Osteocyte (in vitro differentiated cells): Measurements from ENCODE around the gene ENO1. TPM values are rescaled to one million over a fixed set of nuclear protein-coding genes. Genes with fewer than 3 reads are reported as not detected.

Experiments used
- DNase-seq: peaks from one replicate; pipeline ENCODE4 v3.0.0; 2021; ENCODE audit warnings: mixed read lengths; ENCODE audit not compliant: unreplicated experiment; ENCODE audit errors: extremely low spot score
- H3K27ac Mint-ChIP-seq: one replicate; pipeline ENCODE4 v1.8.0; 2021; ENCODE audit warnings: mild to moderate bottlenecking, mixed read lengths; ENCODE audit not compliant: unreplicated experiment
- H3K27me3 Mint-ChIP-seq: one replicate; pipeline ENCODE4 v1.8.0; 2021; ENCODE audit warnings: mixed read lengths; ENCODE audit not compliant: unreplicated experiment
- H3K36me3 Mint-ChIP-seq: one replicate; pipeline ENCODE4 v1.8.0; 2021; ENCODE audit warnings: mixed read lengths; ENCODE audit not compliant: unreplicated experiment
- H3K4me1 Mint-ChIP-seq: one replicate; pipeline ENCODE4 v1.8.0; 2021; ENCODE audit warnings: mixed read lengths; ENCODE audit not compliant: unreplicated experiment
- H3K4me3 Mint-ChIP-seq: one replicate; pipeline ENCODE4 v1.8.0; 2021; ENCODE audit warnings: mild to moderate bottlenecking, moderate library complexity, mixed read lengths; ENCODE audit not compliant: unreplicated experiment
- H3K9me3 Mint-ChIP-seq: one replicate; pipeline ENCODE4 v1.8.0; 2021; ENCODE audit warnings: mixed read lengths; ENCODE audit not compliant: unreplicated experiment
- total RNA-seq: library from RNA; stranded (reverse); gene quantifications from 2 replicates; pipeline ENCODE4 v1.2.1, GENCODE V29; 2021
- TF ChIP-seq, protein P1 (sequence below): fragments of 200-600 bp; sonication (generic); IDR thresholded peaks from 2 replicates; pipeline ENCODE4 v1.5.0; 2021; ENCODE audit warnings: antibody characterized with exemption, mild to moderate bottlenecking, moderate library complexity

ENO1 gene
- total RNA-seq, 1 donor from 2014 or later = 744 TPM

DNA sequence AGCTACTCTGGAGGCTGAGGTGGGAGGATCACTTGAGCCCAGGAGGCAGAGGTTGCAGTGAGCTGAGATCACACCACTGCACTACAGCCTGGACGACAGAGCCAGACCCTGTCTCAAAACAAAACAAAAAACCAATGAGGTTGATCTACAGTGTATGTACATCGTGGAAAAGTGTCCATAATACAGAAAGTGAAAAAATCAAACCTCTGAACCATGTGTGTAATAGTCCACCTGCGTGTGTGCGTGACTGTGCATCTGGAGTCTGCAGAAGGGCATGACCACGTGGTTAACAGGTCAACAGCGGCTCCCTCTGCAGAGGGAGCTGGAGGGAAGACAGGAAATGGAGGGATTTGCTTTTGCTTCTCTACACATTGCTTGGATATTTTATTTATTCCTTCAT lies 32.4 kb upstream of the ENO1 start:
- Mint-ChIP-seq H3K4me1 (peaks cover 35% of the 10 kb centered on the region), H3K4me3 (no peak overlapping the region), H3K27me3 (no peaks in the 10 kb centered on the region), H3K36me3 (no peaks in the 10 kb centered on the region), H3K27ac (peak overlapping the region; percentile 82), H3K9me3 (no peaks in the 10 kb centered on the region)
- DNase-seq = no peak
- TF ChIP-seq, protein P1, sequence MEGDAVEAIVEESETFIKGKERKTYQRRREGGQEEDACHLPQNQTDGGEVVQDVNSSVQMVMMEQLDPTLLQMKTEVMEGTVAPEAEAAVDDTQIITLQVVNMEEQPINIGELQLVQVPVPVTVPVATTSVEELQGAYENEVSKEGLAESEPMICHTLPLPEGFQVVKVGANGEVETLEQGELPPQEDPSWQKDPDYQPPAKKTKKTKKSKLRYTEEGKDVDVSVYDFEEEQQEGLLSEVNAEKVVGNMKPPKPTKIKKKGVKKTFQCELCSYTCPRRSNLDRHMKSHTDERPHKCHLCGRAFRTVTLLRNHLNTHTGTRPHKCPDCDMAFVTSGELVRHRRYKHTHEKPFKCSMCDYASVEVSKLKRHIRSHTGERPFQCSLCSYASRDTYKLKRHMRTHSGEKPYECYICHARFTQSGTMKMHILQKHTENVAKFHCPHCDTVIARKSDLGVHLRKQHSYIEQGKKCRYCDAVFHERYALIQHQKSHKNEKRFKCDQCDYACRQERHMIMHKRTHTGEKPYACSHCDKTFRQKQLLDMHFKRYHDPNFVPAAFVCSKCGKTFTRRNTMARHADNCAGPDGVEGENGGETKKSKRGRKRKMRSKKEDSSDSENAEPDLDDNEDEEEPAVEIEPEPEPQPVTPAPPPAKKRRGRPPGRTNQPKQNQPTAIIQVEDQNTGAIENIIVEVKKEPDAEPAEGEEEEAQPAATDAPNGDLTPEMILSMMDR = no peak

DNA sequence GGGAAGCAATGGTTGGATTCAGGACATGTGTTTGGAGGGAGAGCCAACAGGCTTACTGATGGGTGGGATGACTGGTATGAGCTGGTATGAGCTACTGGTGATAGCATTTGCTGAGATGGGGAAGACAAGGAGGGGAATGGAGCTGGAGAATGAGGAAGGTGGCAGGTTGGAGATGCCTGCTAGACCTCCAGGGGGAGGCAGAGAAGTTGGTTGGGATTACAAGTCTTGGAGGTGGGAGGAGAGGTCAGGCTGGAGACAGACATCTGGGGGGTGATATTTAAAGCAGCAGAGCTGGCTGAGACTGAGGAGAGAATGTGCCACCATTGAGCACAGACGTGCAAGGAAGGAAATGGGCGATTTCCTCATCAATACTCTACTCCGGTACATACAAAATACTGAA lies 31.8 kb upstream of the ENO1 start:
- no peaks in the 10 kb centered on the region for H3K27me3 Mint-ChIP-seq
- no peak for DNase-seq
- no peaks in the 10 kb centered on the region for H3K36me3 Mint-ChIP-seq
- TF ChIP-seq, protein P1 = no peak
- no peak overlapping the region for H3K4me3 Mint-ChIP-seq
- peaks cover 35% of the 10 kb centered on the region for H3K4me1 Mint-ChIP-seq
- H3K9me3 Mint-ChIP-seq = no peaks in the 10 kb centered on the region
- peak overlapping the region; percentile 59 for H3K27ac Mint-ChIP-seq

DNA sequence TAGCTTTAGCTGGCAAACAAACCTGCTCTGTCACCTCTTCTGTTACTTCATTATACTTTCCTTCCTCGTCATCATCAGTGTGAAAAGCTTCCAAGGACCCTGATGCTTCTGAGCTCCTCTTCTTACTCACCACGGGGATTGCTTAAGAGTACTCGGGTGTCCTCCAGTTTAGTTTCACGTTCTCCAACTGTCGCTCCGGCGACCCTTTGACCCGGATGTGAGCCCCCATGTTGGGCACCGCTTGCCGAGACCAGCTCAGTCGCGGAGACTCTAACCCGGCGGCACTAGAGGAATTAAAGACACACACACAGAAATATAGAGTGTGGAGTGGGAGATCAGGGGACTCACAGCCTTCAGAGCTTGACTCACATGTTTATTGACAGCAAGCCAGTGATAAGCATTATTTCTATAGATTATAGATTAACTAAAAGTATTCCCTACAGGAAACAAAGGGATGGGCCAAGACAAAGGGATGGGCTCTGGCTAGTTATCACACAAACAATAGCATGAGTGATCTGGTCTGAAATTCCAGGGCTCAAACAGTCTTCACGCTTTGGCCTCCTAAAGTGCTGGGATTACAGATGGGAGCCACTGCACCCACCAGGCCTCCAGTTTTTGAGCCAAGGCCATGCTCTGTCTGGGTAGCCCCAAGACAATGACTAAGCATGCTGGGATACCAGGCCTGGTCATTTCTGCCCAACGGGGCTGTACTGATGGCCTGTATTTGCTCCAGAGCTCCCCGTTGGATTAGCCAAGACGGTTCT lies 30.1 kb upstream of the ENO1 start:
- no peaks in the 10 kb centered on the region for H3K9me3 Mint-ChIP-seq
- no peaks in the 10 kb centered on the region for H3K27me3 Mint-ChIP-seq
- peaks cover 48% of the 10 kb centered on the region for H3K4me1 Mint-ChIP-seq
- no peak overlapping the region for H3K4me3 Mint-ChIP-seq
- TF ChIP-seq, protein P1 = no peak
- no peak for DNase-seq
- no peaks in the 10 kb centered on the region for H3K36me3 Mint-ChIP-seq
- H3K27ac Mint-ChIP-seq = peak overlapping the region; percentile 52

DNA sequence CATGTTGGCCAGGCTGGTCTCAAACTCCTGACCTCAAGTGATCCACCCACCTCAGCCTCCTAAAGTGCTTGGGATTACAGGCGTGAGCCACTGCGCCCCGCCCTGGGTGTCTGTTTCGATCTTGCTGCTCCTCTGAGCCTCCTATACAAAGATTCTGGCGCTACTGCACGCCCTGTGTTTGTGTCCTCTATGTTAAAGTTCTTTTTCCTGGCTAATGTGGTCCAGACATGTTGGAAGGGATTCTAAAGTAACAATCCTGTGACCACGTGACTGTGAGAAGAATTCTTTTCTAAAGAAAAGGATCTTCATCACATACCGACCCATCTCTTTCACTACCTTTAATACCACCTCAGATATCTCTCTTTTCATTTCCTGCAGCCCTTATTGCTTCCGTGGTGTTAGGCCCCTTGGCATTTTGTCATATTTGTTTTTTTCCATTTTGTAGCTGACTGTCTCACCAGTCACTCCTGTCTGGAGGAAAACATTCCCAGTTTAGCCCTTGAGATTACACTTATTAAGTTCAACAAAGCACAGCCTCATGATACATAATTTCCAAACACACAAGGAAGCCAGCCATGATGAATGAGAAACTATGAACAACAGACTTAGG lies 27.2 kb upstream of the ENO1 start:
- Mint-ChIP-seq H3K27ac (peak overlapping the region; percentile 75), H3K36me3 (no peaks in the 10 kb centered on the region), H3K4me1 (peaks cover 49% of the 10 kb centered on the region), H3K4me3 (no peak overlapping the region), H3K27me3 (no peaks in the 10 kb centered on the region), H3K9me3 (no peaks in the 10 kb centered on the region)
- DNase-seq = no peak
- TF ChIP-seq, protein P1 = no peak

DNA sequence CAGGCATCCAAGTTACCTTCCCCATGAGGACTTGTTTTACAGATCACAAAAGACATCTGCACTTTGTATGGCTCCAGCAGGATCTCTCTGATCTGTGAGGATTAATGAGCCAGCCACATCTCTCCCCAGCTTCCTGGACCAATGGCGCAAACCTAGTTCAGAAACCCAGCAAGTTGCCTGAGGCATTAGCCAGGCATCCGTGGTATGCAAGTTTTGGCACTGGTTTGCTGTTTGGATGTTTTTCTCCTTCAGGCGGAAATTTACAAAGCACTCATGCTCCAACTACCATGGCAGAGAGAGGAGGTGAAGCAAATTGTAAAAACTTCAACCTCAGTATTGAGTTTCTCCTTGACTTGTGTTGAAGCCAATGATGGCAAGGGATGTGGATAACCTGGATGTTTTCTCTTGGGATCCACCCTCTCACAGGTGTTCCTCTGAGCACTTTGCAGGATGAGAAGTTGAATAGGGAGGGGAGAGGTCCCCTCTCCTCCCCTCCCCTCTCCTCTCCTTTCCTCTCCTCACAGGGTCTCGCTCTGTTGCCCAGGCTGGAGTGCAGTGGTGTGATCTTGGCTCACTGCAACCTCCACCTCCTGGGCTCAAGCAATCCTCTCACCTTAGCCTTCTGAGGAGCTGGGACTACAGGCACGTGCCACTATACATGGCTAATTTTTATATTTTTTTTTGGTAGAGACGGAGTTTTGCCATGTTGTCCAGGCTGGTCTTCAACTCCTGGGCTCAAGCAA lies 25.6 kb upstream of the ENO1 start:
- DNase-seq = peak; percentile 90
- no peaks in the 10 kb centered on the region for H3K36me3 Mint-ChIP-seq
- TF ChIP-seq, protein P1 = no peak
- peak overlapping the region; percentile 74 for H3K27ac Mint-ChIP-seq
- H3K9me3 Mint-ChIP-seq = no peaks in the 10 kb centered on the region
- H3K27me3 Mint-ChIP-seq = no peaks in the 10 kb centered on the region
- peaks cover 45% of the 10 kb centered on the region for H3K4me1 Mint-ChIP-seq
- H3K4me3 Mint-ChIP-seq = no peak overlapping the region
